Glutamatergic neuron (in vitro differentiated cells): Measurements from ENCODE around the gene IPO5. TPM values are rescaled to one million over a fixed set of nuclear protein-coding genes. Genes with fewer than 3 reads are reported as not detected.

ENCODE experiments used
- DNase-seq: peaks from one replicate; pipeline ENCODE4 v3.0.0; 2022
- H3K27ac Mint-ChIP-seq: one replicate; pipeline ENCODE4 v1.8.0; 2020; ENCODE audit warnings: mild to moderate bottlenecking, mixed read lengths, inconsistent platforms; ENCODE audit not compliant: unreplicated experiment
- H3K27me3 Mint-ChIP-seq: one replicate; pipeline ENCODE4 v1.8.0; 2020; ENCODE audit warnings: mild to moderate bottlenecking, moderate library complexity, mixed read lengths, inconsistent platforms; ENCODE audit not compliant: unreplicated experiment
- H3K36me3 Mint-ChIP-seq: one replicate; pipeline ENCODE4 v1.8.0; 2020; ENCODE audit warnings: mild to moderate bottlenecking, mixed read lengths, inconsistent platforms; ENCODE audit not compliant: unreplicated experiment
- H3K4me1 Mint-ChIP-seq: one replicate; pipeline ENCODE4 v1.8.0; 2020; ENCODE audit warnings: mild to moderate bottlenecking, low read depth, mixed read lengths, inconsistent platforms; ENCODE audit not compliant: unreplicated experiment
- H3K4me3 Mint-ChIP-seq: one replicate; pipeline ENCODE4 v1.8.0; 2020; ENCODE audit warnings: mild to moderate bottlenecking, mixed read lengths, inconsistent platforms; ENCODE audit not compliant: unreplicated experiment
- H3K9me3 Mint-ChIP-seq: one replicate; pipeline ENCODE4 v1.8.0; 2020; ENCODE audit warnings: mild to moderate bottlenecking, moderate library complexity, mixed read lengths, inconsistent platforms; ENCODE audit not compliant: unreplicated experiment
- CTCF ChIP-seq: fragments of 200-600 bp; sonication (generic); IDR thresholded peaks from one replicate; pipeline ENCODE4 v1.5.0; 2021; ENCODE audit not compliant: partially characterized antibody, unreplicated experiment
- total RNA-seq: library from RNA; stranded (reverse); fragmentation: NEBNext Ultra II Directional; extraction: Animal tissue kit (Norgen Biotek cat#: 25700); gene quantifications from one replicate; pipeline ENCODE4 v1.2.1, GENCODE V29; 2021; ENCODE audit not compliant: unreplicated experiment

IPO5 gene
- total RNA-seq, 1 donor from 2014 or later: 122 TPM

DNA sequence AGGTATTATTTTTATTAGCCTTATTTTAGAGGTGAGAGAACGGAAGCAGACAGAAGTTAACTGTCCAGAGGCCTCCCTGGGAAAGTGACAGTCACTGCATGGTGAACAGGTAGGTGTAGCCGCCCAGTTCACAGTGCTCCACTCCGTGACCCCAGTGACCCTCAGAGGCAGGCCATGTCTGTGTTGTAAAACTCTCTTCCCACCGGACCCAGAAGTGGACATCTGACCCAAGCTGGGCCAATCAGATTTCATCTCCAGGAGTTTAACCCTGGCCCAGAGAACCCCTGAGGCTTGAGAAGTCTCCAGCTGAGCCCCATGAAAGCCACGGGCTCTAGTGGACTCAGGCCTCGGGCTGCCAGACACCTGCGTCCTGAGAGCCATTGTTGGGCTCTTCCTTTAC is 105.8 kb downstream of the IPO5 start:
- peaks cover 8% of the 10 kb centered on the region for H3K27me3 Mint-ChIP-seq
- no peak overlapping the region for H3K4me3 Mint-ChIP-seq
- H3K27ac Mint-ChIP-seq: no peak overlapping the region
- H3K9me3 Mint-ChIP-seq: no peaks in the 10 kb centered on the region
- H3K4me1 Mint-ChIP-seq: no peaks in the 10 kb centered on the region
- TF ChIP-seq CTCF: no peak
- no peaks in the 10 kb centered on the region for H3K36me3 Mint-ChIP-seq
- no peak for DNase-seq

- no peak overlapping the region for H3K4me3 Mint-ChIP-seq
- no peaks in the 10 kb centered on the region for H3K36me3 Mint-ChIP-seq
- no peak overlapping the region for H3K27ac Mint-ChIP-seq
- H3K4me1 Mint-ChIP-seq: no peaks in the 10 kb centered on the region
- no peak for TF ChIP-seq CTCF
- no peaks in the 10 kb centered on the region for H3K9me3 Mint-ChIP-seq
- no peak for DNase-seq
- peaks cover 8% of the 10 kb centered on the region for H3K27me3 Mint-ChIP-seq
Observed at GRCh38 chr13:98060282-98060681, 106.8 kb downstream of the IPO5 start.

DNA sequence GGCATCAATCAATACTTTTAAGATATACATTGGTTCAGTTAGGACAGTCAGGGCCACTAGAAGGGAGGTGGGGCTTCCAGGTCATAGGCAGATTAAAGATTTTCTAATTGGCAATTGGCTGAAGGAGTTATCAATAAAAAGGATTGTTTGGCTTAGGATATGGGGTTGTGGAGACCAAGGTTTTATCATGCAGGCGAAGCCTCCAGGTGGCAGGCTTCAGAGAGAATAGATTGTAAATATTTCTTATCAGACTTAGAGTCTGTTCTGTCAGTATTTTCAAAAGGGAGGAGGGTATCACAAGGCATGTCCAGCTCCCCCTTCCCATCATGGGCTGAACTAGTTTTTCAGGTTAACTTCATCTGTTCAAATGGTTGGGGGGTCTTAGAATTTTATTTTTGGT is 112.0 kb downstream of the IPO5 start:
- H3K9me3 Mint-ChIP-seq: no peaks in the 10 kb centered on the region
- DNase-seq: no peak
- TF ChIP-seq CTCF: no peak
- no peak overlapping the region for H3K4me3 Mint-ChIP-seq
- peaks cover 1% of the 10 kb centered on the region for H3K4me1 Mint-ChIP-seq
- H3K27ac Mint-ChIP-seq: no peak overlapping the region
- H3K36me3 Mint-ChIP-seq: no peaks in the 10 kb centered on the region
- H3K27me3 Mint-ChIP-seq: peaks cover 2% of the 10 kb centered on the region

DNA sequence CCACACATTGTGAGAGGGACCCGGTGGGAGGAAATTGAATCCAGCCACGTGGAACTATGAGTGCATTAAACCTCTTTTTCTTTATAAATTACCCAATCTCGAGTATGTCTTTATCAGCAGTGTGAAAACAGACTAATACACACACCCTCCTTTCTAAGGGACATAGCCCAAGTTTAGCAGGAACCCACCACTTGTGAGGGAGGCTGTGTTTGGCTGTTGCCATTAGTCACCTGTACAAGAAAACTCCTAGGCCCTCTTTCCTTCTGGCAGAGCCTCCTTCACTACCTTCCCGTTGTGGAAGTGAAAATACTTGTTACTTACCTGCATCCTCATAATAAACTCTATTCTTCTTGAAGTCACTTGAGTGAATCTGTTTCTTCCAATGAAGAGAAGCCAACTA is 113.2 kb downstream of the IPO5 start:
- no peaks in the 10 kb centered on the region for H3K9me3 Mint-ChIP-seq
- H3K4me3 Mint-ChIP-seq: no peak overlapping the region
- TF ChIP-seq CTCF: no peak
- peaks cover 2% of the 10 kb centered on the region for H3K27me3 Mint-ChIP-seq
- H3K36me3 Mint-ChIP-seq: no peaks in the 10 kb centered on the region
- no peak for DNase-seq
- H3K27ac Mint-ChIP-seq: no peak overlapping the region
- peaks cover 1% of the 10 kb centered on the region for H3K4me1 Mint-ChIP-seq

DNA sequence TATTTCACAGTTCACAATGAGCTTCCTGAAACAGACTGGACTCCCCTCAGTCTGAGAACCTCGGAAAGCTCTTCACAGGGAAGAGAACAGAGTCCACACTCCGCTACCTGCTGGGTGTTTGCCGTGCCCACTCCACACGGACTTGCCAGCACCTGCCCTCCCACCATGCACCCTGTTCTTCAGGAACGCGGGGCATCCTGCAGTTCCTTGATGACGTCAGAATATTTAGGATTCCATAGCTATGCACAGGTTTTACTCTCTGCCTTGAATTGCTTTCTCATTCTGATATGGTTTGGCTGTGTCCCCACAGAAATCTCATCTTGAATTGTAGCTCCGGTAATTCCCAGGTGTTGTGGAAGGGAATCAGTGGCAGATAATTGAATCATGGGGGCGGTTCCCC is 115.0 kb downstream of the IPO5 start:
- H3K27ac Mint-ChIP-seq: no peak overlapping the region

More for the DNA sequence above, 115.0 kb downstream of the IPO5 start:
- DNase-seq: no peak
- Mint-ChIP-seq H3K36me3 (no peaks in the 10 kb centered on the region), H3K4me3 (no peak overlapping the region), H3K4me1 (peaks cover 1% of the 10 kb centered on the region), H3K27me3 (peaks cover 2% of the 10 kb centered on the region), H3K9me3 (no peaks in the 10 kb centered on the region)
- no peak for TF ChIP-seq CTCF
